GM19023 (cell line): ENCODE measurements around the gene OR8G1.
"Not testable (repeated sequence)": the region's sequence is repeated elsewhere in the genome, so short reads cannot be mapped to it uniquely, and the experiment has no call there.

Experiments
- ATAC-seq: cut with Tn5 transposase; IDR thresholded peaks from one replicate; pipeline ENCODE4 v1.9.1; 2021; ENCODE audit warnings: mild to moderate bottlenecking, moderate library complexity; ENCODE audit not compliant: unreplicated experiment

OR8G1 gene

GRCh38 chr11:124240621-124241397 lies at the start of gene OR8G1:
TSS of gene OR8G1 (plus strand) at chr11:124241095. CDS start at chr11:124249676, 8,581 bp downstream.
- ATAC-seq, result no peak

GRCh38 chr11:124193221-124194010 lies 47.5 kb upstream of the OR8G1 start:
- no peak for ATAC-seq

GRCh38 chr11:124194293-124195188 lies 46.4 kb upstream of the OR8G1 start:
- ATAC-seq, result no peak

GRCh38 chr11:124195189-124195734 lies 45.6 kb upstream of the OR8G1 start:
- ATAC-seq, result peak; percentile 79

GRCh38 chr11:124197999-124198398 lies 42.9 kb upstream of the OR8G1 start:
- no peak for ATAC-seq

GRCh38 chr11:124198897-124199296 lies 42.0 kb upstream of the OR8G1 start:
- ATAC-seq, result no peak

GRCh38 chr11:124199702-124200101 lies 41.2 kb upstream of the OR8G1 start:
- ATAC-seq, result no peak

GRCh38 chr11:124200671-124201070 lies 40.2 kb upstream of the OR8G1 start:
- ATAC-seq, result no peak

- no peak for ATAC-seq
Measured at GRCh38 chr11:124202951-124203350, 37.9 kb upstream of the OR8G1 start.

- ATAC-seq, result no peak
Measured at GRCh38 chr11:124204008-124204407, 36.9 kb upstream of the OR8G1 start.

- ATAC-seq, result no peak
Measured at GRCh38 chr11:124207102-124207792, 33.6 kb upstream of the OR8G1 start.

GRCh38 chr11:124209824-124210357 lies 31.0 kb upstream of the OR8G1 start:
- ATAC-seq, result no peak

GRCh38 chr11:124210421-124210820 lies 30.5 kb upstream of the OR8G1 start:
- no peak for ATAC-seq

- no peak for ATAC-seq
Measured at GRCh38 chr11:124211321-124211720, 29.6 kb upstream of the OR8G1 start.

- ATAC-seq, result no peak
Measured at GRCh38 chr11:124214027-124214426, 26.9 kb upstream of the OR8G1 start.

GRCh38 chr11:124219126-124219525 lies 21.8 kb upstream of the OR8G1 start:
- ATAC-seq, result no peak

- ATAC-seq, result no peak
Measured at GRCh38 chr11:124222407-124222806, 18.5 kb upstream of the OR8G1 start.

GRCh38 chr11:124224618-124225423 lies 16.1 kb upstream of the OR8G1 start:
- not testable (repeated sequence) for ATAC-seq

- no peak for ATAC-seq
Measured at GRCh38 chr11:124225471-124225870, 15.4 kb upstream of the OR8G1 start.
